Breast epithelium (tissue), 3 donors: ENCODE data around the gene CROCC2.

Source experiments
- POLR2A ChIP-seq: fragments of 450-650 bp; IDR thresholded peaks from one replicate; pipeline ENCODE4 v1.6.1; 2016; ENCODE audit warnings: antibody characterized with exemption, mild to moderate bottlenecking, moderate library complexity
- TF ChIP-seq, protein P1 (sequence below), 3 donors: fragments of 450-650 bp; IDR thresholded peaks; one replicate each; pipeline ENCODE4 v1.5.1; 2016 to 2017; ENCODE audit warnings: antibody characterized with exemption in 3 of 3, mild to moderate bottlenecking in 3 of 3, moderate library complexity in 3 of 3

DNA sequence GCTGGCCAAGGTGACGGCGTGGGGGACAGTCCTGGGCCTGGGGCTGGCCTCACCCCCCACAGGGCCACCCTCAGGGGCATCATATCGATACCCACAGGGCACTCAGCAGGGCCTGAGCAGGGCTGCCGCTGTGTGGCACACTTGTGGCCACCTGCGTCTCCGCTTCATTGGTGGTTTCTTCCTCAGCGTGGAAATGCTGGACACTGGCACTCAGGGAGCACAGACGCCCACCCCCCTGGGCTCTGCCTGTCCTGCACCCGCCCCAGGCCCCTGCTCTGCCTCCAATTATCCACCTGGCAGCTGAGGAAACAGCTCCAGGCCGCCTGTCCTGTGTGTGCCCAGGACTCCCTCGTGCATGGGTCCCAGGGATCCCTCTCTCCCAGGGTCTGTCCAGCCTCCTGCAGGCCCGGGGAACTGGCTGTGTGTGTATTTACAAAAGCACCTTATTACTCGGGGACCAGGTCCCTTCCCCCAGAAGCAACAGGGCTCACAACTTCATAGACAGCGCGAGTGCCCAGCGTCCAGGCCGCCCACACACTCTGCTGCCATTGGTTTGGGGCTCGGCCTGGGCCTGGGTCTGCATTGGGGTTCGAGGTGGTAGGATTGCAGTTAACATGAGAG lies 13.1 kb downstream of the CROCC2 start:
- TF ChIP-seq, protein P1, sequence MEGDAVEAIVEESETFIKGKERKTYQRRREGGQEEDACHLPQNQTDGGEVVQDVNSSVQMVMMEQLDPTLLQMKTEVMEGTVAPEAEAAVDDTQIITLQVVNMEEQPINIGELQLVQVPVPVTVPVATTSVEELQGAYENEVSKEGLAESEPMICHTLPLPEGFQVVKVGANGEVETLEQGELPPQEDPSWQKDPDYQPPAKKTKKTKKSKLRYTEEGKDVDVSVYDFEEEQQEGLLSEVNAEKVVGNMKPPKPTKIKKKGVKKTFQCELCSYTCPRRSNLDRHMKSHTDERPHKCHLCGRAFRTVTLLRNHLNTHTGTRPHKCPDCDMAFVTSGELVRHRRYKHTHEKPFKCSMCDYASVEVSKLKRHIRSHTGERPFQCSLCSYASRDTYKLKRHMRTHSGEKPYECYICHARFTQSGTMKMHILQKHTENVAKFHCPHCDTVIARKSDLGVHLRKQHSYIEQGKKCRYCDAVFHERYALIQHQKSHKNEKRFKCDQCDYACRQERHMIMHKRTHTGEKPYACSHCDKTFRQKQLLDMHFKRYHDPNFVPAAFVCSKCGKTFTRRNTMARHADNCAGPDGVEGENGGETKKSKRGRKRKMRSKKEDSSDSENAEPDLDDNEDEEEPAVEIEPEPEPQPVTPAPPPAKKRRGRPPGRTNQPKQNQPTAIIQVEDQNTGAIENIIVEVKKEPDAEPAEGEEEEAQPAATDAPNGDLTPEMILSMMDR (IDR thresholded peaks at IDR 0.05), result no peak
- no peak for TF ChIP-seq POLR2A
